ENCODE results near the gene CAVIN3.
"Not testable (repeated sequence)": the region's sequence is repeated elsewhere in the genome, so short reads cannot be mapped to it uniquely, and the experiment has no call there.

DNA sequence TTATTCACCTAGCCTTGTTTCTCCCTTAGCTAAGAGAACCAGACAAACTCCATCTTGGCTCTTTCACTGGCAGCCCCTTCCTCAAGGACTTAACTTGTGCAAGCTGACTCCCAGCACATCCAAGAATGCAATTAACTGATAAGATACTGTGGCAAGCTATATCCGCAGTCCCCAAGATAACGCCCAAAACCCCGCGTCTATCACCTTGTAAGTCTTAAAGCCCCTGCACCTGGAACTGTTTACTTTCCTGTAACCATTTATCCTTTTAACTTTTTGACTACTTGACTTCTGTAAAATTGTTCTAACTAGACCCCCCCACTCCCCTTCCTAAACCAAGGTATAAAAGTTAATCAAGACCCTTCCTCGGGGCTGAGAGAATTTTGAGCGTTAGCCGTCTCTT, 39.5 kb downstream of the CAVIN3 start:
- TF ChIP-seq, protein P1, sequence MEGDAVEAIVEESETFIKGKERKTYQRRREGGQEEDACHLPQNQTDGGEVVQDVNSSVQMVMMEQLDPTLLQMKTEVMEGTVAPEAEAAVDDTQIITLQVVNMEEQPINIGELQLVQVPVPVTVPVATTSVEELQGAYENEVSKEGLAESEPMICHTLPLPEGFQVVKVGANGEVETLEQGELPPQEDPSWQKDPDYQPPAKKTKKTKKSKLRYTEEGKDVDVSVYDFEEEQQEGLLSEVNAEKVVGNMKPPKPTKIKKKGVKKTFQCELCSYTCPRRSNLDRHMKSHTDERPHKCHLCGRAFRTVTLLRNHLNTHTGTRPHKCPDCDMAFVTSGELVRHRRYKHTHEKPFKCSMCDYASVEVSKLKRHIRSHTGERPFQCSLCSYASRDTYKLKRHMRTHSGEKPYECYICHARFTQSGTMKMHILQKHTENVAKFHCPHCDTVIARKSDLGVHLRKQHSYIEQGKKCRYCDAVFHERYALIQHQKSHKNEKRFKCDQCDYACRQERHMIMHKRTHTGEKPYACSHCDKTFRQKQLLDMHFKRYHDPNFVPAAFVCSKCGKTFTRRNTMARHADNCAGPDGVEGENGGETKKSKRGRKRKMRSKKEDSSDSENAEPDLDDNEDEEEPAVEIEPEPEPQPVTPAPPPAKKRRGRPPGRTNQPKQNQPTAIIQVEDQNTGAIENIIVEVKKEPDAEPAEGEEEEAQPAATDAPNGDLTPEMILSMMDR (IDR thresholded peaks at IDR 0.05; ENCODE audit: low read length), result not testable (repeated sequence)
- TF ChIP-seq EZH2 (IDR thresholded peaks at IDR 0.05; ENCODE audit: borderline replicate concordance, low read length), result not testable (repeated sequence)
